GM12878 (cell line): ENCODE data around the gene MCTP2.

Source experiments
- EGR1 ChIP-seq, 2 experiments: IDR thresholded peaks; 1 replicate in 1 of 2; 2 replicates in 1 of 2; pipeline ENCODE4 v1.6.1; 2011 to 2012; ENCODE audit warnings: low read depth in 2 of 2, low read length in 2 of 2, borderline replicate concordance in 1 of 2, mild to moderate bottlenecking in 1 of 2, moderate library complexity in 1 of 2
- EZH2 ChIP-seq: IDR thresholded peaks from 2 replicates; pipeline ENCODE4 v1.6.1; 2012; ENCODE audit warnings: low read depth, mild to moderate bottlenecking, control low read depth, inconsistent platforms, low read length, borderline replicate concordance; ENCODE audit not compliant: control insufficient read depth
- JUNB ChIP-seq: IDR thresholded peaks from 2 replicates; pipeline ENCODE4 v1.6.1; 2016; ENCODE audit warnings: antibody characterized with exemption, mild to moderate bottlenecking
- PAX8 ChIP-seq: fragments of 450-650 bp; IDR thresholded peaks from 2 replicates; pipeline ENCODE4 v1.6.1; 2017; ENCODE audit warnings: mild to moderate bottlenecking, moderate library complexity
- RAD51 ChIP-seq: fragments of 450-650 bp; IDR thresholded peaks from 2 replicates; pipeline ENCODE4 v1.6.1; 2016; ENCODE audit warnings: moderate library complexity, mild to moderate bottlenecking, inconsistent platforms
- SUZ12 ChIP-seq: fragments of 200-600 bp; sonication (generic); IDR thresholded peaks from one replicate; pipeline ENCODE4 v1.6.1; 2018; ENCODE audit warnings: antibody characterized with exemption, mild to moderate bottlenecking; ENCODE audit not compliant: unreplicated experiment
- TCF12 ChIP-seq: IDR thresholded peaks from 2 replicates; pipeline ENCODE4 v1.6.1; 2011; ENCODE audit warnings: low read depth, mild to moderate bottlenecking, low read length
- TCF7 ChIP-seq: IDR thresholded peaks from 2 replicates; pipeline ENCODE4 v1.6.1; 2014; ENCODE audit warnings: antibody characterized with exemption, borderline replicate concordance
- YBX1 ChIP-seq: fragments of 450-650 bp; IDR thresholded peaks from 2 replicates; pipeline ENCODE4 v1.6.1; 2016; ENCODE audit warnings: antibody characterized with exemption
- YY1 ChIP-seq: IDR thresholded peaks from 2 replicates; pipeline ENCODE4 v1.6.1; 2011; ENCODE audit warnings: low read depth, mild to moderate bottlenecking, low read length
- TF ChIP-seq, protein P1 (sequence below): IDR thresholded peaks from 2 replicates; pipeline ENCODE4 v1.6.1; 2011; ENCODE audit warnings: mild to moderate bottlenecking, low read depth, low read length, moderate library complexity; ENCODE audit not compliant: insufficient replicate concordance
- TF ChIP-seq, protein P2 (sequence below), 3 experiments: IDR thresholded peaks in 2 of 3; conservative IDR thresholded peaks in 1 of 3; 2 replicates each; pipeline ENCODE4 v1.5.1; 2011; ENCODE audit warnings: low read depth in 3 of 3, low read length in 3 of 3, mild to moderate bottlenecking in 3 of 3, control low read depth in 2 of 3, moderate library complexity in 2 of 3, inconsistent platforms in 1 of 3, mixed read lengths in 1 of 3; ENCODE audit not compliant: control insufficient read depth in 2 of 3, insufficient read depth in 1 of 3; ENCODE audit errors: extremely low read depth in 1 of 3

DNA sequence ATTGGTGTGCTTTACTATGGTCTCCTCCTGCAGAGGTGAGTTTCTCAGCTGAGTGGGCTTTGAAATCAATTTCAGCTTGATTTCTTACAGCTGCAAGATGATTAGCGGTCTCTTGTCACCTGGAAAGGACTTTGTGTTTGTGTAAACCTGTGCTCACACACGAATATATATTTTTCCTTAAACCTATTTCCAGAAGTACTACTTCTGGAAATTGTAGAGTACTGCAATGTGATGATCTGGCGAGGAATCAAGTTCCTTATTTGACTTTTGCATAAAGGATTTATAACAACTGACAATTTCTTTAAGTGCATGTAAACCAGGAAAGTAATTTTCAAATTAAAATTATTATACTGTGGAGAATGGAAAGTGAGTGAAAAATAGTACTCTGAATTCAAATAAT is 2.1 kb downstream of the MCTP2 start:
- TF ChIP-seq EZH2 = no peak
- TF ChIP-seq YBX1 = no peak
- TF ChIP-seq, protein P1, sequence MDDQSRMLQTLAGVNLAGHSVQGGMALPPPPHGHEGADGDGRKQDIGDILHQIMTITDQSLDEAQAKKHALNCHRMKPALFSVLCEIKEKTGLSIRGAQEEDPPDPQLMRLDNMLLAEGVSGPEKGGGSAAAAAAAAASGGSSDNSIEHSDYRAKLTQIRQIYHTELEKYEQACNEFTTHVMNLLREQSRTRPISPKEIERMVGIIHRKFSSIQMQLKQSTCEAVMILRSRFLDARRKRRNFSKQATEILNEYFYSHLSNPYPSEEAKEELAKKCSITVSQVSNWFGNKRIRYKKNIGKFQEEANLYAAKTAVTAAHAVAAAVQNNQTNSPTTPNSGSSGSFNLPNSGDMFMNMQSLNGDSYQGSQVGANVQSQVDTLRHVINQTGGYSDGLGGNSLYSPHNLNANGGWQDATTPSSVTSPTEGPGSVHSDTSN = no peak
- no peak for TF ChIP-seq RAD51
- no peak for TF ChIP-seq JUNB
- TF ChIP-seq TCF7 = no peak
- TF ChIP-seq, protein P2, sequence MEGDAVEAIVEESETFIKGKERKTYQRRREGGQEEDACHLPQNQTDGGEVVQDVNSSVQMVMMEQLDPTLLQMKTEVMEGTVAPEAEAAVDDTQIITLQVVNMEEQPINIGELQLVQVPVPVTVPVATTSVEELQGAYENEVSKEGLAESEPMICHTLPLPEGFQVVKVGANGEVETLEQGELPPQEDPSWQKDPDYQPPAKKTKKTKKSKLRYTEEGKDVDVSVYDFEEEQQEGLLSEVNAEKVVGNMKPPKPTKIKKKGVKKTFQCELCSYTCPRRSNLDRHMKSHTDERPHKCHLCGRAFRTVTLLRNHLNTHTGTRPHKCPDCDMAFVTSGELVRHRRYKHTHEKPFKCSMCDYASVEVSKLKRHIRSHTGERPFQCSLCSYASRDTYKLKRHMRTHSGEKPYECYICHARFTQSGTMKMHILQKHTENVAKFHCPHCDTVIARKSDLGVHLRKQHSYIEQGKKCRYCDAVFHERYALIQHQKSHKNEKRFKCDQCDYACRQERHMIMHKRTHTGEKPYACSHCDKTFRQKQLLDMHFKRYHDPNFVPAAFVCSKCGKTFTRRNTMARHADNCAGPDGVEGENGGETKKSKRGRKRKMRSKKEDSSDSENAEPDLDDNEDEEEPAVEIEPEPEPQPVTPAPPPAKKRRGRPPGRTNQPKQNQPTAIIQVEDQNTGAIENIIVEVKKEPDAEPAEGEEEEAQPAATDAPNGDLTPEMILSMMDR (IDR thresholded peaks at IDR 0.05 in 2 of 3, conservative IDR thresholded peaks at IDR 0.05 in 1 of 3; ENCODE audit: control insufficient read depth in 2 of 3, extremely low read depth in 1 of 3, insufficient read depth in 1 of 3, low read depth in 3 of 3, low read length in 3 of 3) = no peak
- TF ChIP-seq SUZ12 = no peak
- TF ChIP-seq YY1 = no peak
- TF ChIP-seq TCF12 = no peak
- no peak for TF ChIP-seq EGR1 (IDR thresholded peaks at IDR 0.05; ENCODE audit: borderline replicate concordance in 1 of 2, low read depth in 2 of 2, low read length in 2 of 2)
- no peak for TF ChIP-seq PAX8
